H54 (cell line): ENCODE measurements around the gene UBE2H.
"Not testable (repeated sequence)": the region's sequence is repeated elsewhere in the genome, so short reads cannot be mapped to it uniquely, and the experiment has no call there.

ENCODE experiments used
- DNase-seq: peaks from one replicate; pipeline ENCODE4 v3.0.0; 2011; ENCODE audit warnings: low spot score, mixed read lengths; ENCODE audit not compliant: insufficient read length
- FAIRE-seq: peaks from 3 replicates; lab custom pipeline; 2011; peaks lifted over from hg19 to GRCh38; lab: Jason Lieb, UNC
- POLR2A ChIP-seq: IDR thresholded peaks from 2 replicates; pipeline ENCODE4 v1.6.1; 2011; ENCODE audit warnings: low read depth, mild to moderate bottlenecking, low read length

UBE2H gene

GRCh38 chr7:129828989-129829736, 123.6 kb downstream of the UBE2H start:
- no peak for DNase-seq
- TF ChIP-seq POLR2A = no peak
- no peak for FAIRE-seq

- TF ChIP-seq POLR2A = no peak
- no peak for FAIRE-seq
- DNase-seq = no peak
Measured at GRCh38 chr7:129828078-129828762, 124.5 kb downstream of the UBE2H start.

GRCh38 chr7:129827467-129827990, 125.2 kb downstream of the UBE2H start:
- no peak for DNase-seq
- TF ChIP-seq POLR2A = no peak
- no peak for FAIRE-seq

- DNase-seq, FAIRE-seq: not testable (repeated sequence)
Measured at GRCh38 chr7:129826895-129827294, 125.9 kb downstream of the UBE2H start.

- FAIRE-seq (no peak), DNase-seq (peak; percentile 81)
- peak; percentile 28; the same call in 1 of the 2 replicates for TF ChIP-seq POLR2A
Measured at GRCh38 chr7:129825209-129825970, 127.4 kb downstream of the UBE2H start.

GRCh38 chr7:129824291-129825208, 128.2 kb downstream of the UBE2H start:
- no peak for FAIRE-seq
- peak; percentile 70 for DNase-seq
- TF ChIP-seq POLR2A = peak; percentile 12; the same call in 1 of the 2 replicates

- FAIRE-seq, DNase-seq: not testable (repeated sequence)
Measured at GRCh38 chr7:129823143-129823542, 129.6 kb downstream of the UBE2H start.

- TF ChIP-seq POLR2A = no peak
- DNase-seq (no peak), FAIRE-seq (no peak)
Measured at GRCh38 chr7:129821476-129821875, 131.3 kb downstream of the UBE2H start.

- DNase-seq (no peak), FAIRE-seq (no peak)
- TF ChIP-seq POLR2A = no peak
Measured at GRCh38 chr7:129816742-129817141, 136.0 kb downstream of the UBE2H start.

GRCh38 chr7:129807863-129808262, 144.9 kb downstream of the UBE2H start:
- no peak for TF ChIP-seq POLR2A
- FAIRE-seq (no peak), DNase-seq (no peak)

- no peak for DNase-seq
- FAIRE-seq = no peak
- TF ChIP-seq POLR2A = no peak
Measured at GRCh38 chr7:129804890-129805719, 147.7 kb downstream of the UBE2H start.
